Transverse colon (tissue), 4 donors: Measurements from ENCODE around the gene NCBP3. TPM values are rescaled to one million over a fixed set of nuclear protein-coding genes. Genes with fewer than 3 reads are reported as not detected.

ENCODE experiments used
- DNase-seq: peaks from one replicate; pipeline ENCODE4 v3.0.0-alpha.2; 2019
- H3K27ac ChIP-seq, 4 donors: fragments of 200-600 bp; sonication (generic); 2 replicates each; pipeline ENCODE4 v1.5.1; 2016 to 2018; ENCODE audit warnings: inconsistent platforms in 4 of 4
- H3K27me3 ChIP-seq: fragments of 200-600 bp; sonication (generic); 2 replicates; pipeline ENCODE4 v1.5.1; 2017; ENCODE audit warnings: inconsistent platforms
- H3K36me3 ChIP-seq, 4 donors: fragments of 200-600 bp; sonication (generic); 2 replicates each; pipeline ENCODE4 v1.5.1; 2017 to 2019; ENCODE audit warnings: inconsistent platforms in 4 of 4
- H3K4me1 ChIP-seq, 4 donors: fragments of 200-600 bp; sonication (generic); 2 replicates each; pipeline ENCODE4 v1.5.1; 2017 to 2020; ENCODE audit warnings: inconsistent platforms in 4 of 4
- H3K4me3 ChIP-seq, 4 donors: fragments of 200-600 bp; sonication (generic); 1 replicate in 1 of 4; 2 replicates in 3 of 4; pipeline versions ENCODE4 v1.5.1 to v1.6.1; 2017 to 2019; ENCODE audit warnings: inconsistent platforms in 4 of 4
- H3K9me3 ChIP-seq, 2 donors: fragments of 200-600 bp; sonication (generic); 2 replicates each; pipeline ENCODE4 v1.5.1; 2017 to 2019; ENCODE audit warnings: inconsistent platforms in 2 of 2
- CTCF ChIP-seq, 5 experiments: fragments of 200-600 bp in 3 of 5; fragments of 450-650 bp in 2 of 5; sonication (generic) in 3 of 5; IDR thresholded peaks; 1 replicate in 2 of 5; 2 replicates in 3 of 5; pipeline ENCODE4 v1.5.1; 2016 to 2017; ENCODE audit warnings: antibody characterized with exemption in 5 of 5, inconsistent platforms in 3 of 5, mild to moderate bottlenecking in 2 of 5, moderate library complexity in 1 of 5
- EP300 ChIP-seq: sonication (generic); formaldehyde crosslinking; IDR thresholded peaks from one replicate; pipeline ENCODE4 v1.6.1; 2017; ENCODE audit warnings: antibody characterized with exemption, low read depth
- POLR2A ChIP-seq: fragments of 450-650 bp; IDR thresholded peaks from one replicate; pipeline ENCODE4 v1.6.1; 2016; ENCODE audit warnings: antibody characterized with exemption, mild to moderate bottlenecking, moderate library complexity
- POLR2AphosphoS5 ChIP-seq, 3 donors: sonication (generic); formaldehyde crosslinking; IDR thresholded peaks; one replicate each; pipeline ENCODE4 v1.6.1; 2016; ENCODE audit warnings: antibody characterized with exemption in 3 of 3
- WGBS, 2 donors: methylation state at CpG; one replicate each; pipeline ENCODE4 v1.1.5; 2018; ENCODE audit warnings: low coverage in 1 of 2; 5-methylcytosine and 5-hydroxymethylcytosine counted together
- in situ Hi-C, 4 donors: fragments of 200-750 bp; cut with MboI; loops; one replicate each; pipeline versions ENCODE4 v1.15.0 to v1.15.1; 2017; ENCODE audit warnings: low sequenced_read_pairs in 3 of 4, low pct_ligation_motif_present in 1 of 4, low pct_unique_long_range_greater_than_20kb in 1 of 4
- intact Hi-C: fragments of 100-400 bp; cut with DNase I; formaldehyde crosslinking; loops from one replicate; pipeline ENCODE4 v1.15.1; 2023; ENCODE audit warnings: low total_unique reads
- total RNA-seq, 4 donors: library from RNA; depleted of rRNA; stranded (reverse); fragments of >200 nt; gene quantifications; one replicate each; pipeline ENCODE4 v1.1.0, GENCODE V29; 2016

The NCBP3 gene
- total RNA-seq, 4 donors from 2014 or later, result 28.9 to 55.6 (median 45.8) TPM

GRCh38 chr17:3893720-3894116 lies 47.7 kb upstream of the NCBP3 start:
- no peak for DNase-seq
- Histone ChIP-seq H3K9me3 (no peaks in the 10 kb centered on the region), H3K27ac (peak overlapping the region; percentile 86 to 93 (median 90)), H3K4me1 (peaks cover 40 to 66% (median 60%) of the 10 kb centered on the region in 4 donors), H3K4me3 (peak overlapping the region in 2 of 4 donors; percentile 62 to 67), H3K36me3 (no peaks in the 10 kb centered on the region), H3K27me3 (no peaks in the 10 kb centered on the region)
- TF ChIP-seq EP300 (no peak), POLR2A (no peak), CTCF (IDR thresholded peaks at IDR 0.05) (no peak), POLR2AphosphoS5 (IDR thresholded peaks at IDR 0.05) (no peak)
- WGBS, 2 donors, result 60% methylated on average over 7 of the region's 7 CpGs; no CpG with 5 or more reads in 1 of the 2 donors
- in situ Hi-C loops (no loop called here), intact Hi-C loops (no loop called here)

DNA sequence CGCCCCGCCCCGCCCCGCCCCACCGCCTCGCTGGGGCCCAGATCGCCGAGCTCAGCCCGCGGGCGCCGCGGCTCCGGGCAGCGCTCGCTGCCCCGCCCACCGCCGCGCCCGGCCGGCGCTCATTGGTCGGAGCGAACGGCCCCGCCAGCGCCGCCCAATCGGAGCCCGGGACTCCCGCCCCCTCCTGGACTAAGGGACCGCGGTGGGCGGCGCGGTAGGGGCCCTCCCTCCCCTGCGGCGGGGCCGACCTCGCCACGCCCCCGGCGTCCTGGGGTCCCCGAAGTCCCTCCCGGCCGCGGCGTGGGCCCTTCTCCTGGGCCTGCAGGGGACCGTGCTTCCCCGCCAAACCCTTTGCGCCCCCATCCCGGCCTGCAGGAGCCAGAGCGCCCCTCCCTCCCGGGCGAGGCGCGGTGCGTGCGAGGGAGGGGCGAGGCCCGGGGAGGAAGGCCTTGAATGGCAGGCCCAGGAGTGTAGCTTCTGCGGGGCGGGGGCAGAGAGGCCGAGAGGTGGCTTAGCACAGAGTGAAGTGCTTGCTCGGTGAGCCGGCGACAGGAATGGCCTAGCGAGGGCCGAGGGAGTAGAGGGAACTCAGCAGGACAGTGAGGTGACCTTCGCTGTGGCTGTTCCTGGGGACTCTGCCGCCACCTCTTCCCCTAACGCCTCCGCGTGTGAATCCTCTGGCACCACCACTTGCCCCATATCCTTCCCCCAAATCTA lies 47.1 kb upstream of the NCBP3 start, which contains the start of gene CAMKK1:
TSS of gene CAMKK1 (minus strand) at position 51 of the 717 bp plus-strand sequence. CDS start 7,366 bp downstream, outside the sequence.
- Histone ChIP-seq H3K4me1 (peaks cover 43 to 72% (median 66%) of the 10 kb centered on the region in 4 donors), H3K27me3 (no peaks in the 10 kb centered on the region), H3K4me3 (peak within 1 kb of the TSS; percentile 54 to 67 (median 60)), H3K36me3 (no peaks in the 10 kb centered on the region), H3K27ac (peak within 1 kb of the TSS; percentile 86 to 93 (median 90)), H3K9me3 (no peaks in the 10 kb centered on the region)
- intact Hi-C loops, result no loop called here
- DNase-seq, result peak; percentile 94
- in situ Hi-C loops, result no loop called here
- TF ChIP-seq POLR2AphosphoS5 (IDR thresholded peaks at IDR 0.05) (peak; percentile 32 to 48 (median 41)), EP300 (no peak), POLR2A (peak; percentile 28), CTCF (IDR thresholded peaks at IDR 0.05) (no peak)
- WGBS, 2 donors, result 6% methylated on average over 45 of the region's 75 CpGs; no CpG with 5 or more reads in 1 of the 2 donors

DNA sequence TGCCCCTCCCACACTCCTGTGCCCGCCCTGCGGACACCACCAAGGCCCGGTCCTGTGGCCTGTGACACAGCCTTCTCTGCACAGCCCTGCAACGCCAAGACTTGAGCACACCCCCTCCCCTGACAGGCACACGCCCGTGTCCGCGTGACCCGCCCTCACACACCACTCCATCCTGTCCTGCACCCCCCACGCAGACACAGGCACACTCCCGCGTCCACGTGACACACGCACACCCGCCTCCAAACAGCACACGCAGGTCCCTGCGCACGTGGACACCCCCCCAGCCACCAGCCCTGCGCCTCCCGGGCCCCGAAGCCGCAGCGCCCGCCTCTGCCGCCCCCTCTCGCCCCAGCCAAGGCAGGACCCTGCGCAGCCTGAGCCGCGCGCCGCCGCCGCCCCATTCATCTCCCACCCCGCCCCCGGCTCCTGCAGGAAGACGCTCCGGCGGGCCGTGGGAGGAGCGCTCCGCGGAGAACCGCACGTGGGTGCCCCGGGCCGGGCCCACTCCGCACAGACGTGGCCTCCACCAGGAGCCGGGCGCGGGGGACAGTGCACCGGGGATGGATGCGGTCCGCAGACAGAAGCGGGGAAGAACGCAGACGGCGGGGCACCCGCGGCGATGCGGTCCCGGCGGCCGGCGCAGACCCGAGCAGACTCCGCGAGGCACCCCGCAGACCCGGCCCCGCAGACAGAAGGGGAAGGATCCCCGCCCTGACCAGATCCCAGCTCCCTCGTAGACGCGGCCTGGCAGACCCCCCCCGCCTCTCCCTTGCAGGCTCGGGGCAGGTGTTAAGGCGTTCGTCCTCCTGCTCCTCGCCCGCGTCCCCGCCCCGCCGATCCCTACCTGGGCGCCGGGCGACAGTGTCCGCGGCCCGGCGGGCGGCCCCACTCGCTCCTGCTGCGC lies 46.3 kb upstream of the NCBP3 start:
- in situ Hi-C loops, result no loop called here
- Histone ChIP-seq H3K9me3 (no peaks in the 10 kb centered on the region), H3K27me3 (no peaks in the 10 kb centered on the region), H3K4me1 (peaks cover 51 to 80% (median 74%) of the 10 kb centered on the region in 4 donors), H3K4me3 (peak overlapping the region; percentile 53 to 67 (median 58)), H3K27ac (peak overlapping the region; percentile 86 to 93 (median 90)), H3K36me3 (no peaks in the 10 kb centered on the region)
- WGBS, 2 donors, result 1% methylated on average over 50 of the region's 96 CpGs; no CpG with 5 or more reads in 1 of the 2 donors
- intact Hi-C loops, result no loop called here
- no peak for TF ChIP-seq EP300
- peak in 2 of 3 donors; percentile 19 to 53 for TF ChIP-seq POLR2AphosphoS5 (IDR thresholded peaks at IDR 0.05)
- TF ChIP-seq CTCF (IDR thresholded peaks at IDR 0.05), result no peak
- no peak for TF ChIP-seq POLR2A
- DNase-seq, result peak; percentile 83

DNA sequence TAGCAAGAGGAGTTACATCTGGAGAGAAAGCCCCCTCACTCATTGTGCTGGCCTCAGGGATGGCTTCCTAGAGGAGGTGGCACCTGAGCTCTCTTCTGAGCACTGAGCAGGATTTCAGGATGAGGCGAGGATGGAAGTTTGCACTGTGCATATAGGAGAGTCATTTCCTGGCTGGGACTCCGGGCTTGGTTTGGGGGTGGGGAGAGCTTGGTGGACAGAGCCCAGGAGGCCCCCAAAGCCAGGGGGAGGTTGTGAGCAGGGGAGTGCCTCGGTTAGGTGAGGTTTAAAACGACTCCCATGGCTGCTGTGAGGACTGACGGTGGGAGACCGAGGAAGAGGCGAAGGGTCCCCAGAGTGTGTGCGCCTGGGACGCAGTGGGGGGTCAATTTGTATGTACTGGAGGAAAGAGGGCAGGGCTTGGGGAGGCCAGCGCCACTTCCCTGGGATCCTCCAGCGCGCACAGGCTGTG lies 45.6 kb upstream of the NCBP3 start:
- intact Hi-C loops (no loop called here), in situ Hi-C loops (no loop called here)
- no peaks in the 10 kb centered on the region for H3K9me3 ChIP-seq
- 31 to 50% methylated on average over 2 to 12 of the region's 12 CpGs for WGBS, 2 donors
- no peaks in the 10 kb centered on the region for H3K27me3 ChIP-seq
- peak overlapping the region; percentile 86 to 93 (median 90) for H3K27ac ChIP-seq
- peak overlapping the region in 3 of 4 donors; percentile 54 to 67 (median 62) for H3K4me3 ChIP-seq
- DNase-seq, result no peak
- TF ChIP-seq POLR2A (no peak), EP300 (no peak), POLR2AphosphoS5 (IDR thresholded peaks at IDR 0.05) (no peak), CTCF (IDR thresholded peaks at IDR 0.05) (no peak)
- peaks cover 52 to 87% (median 80%) of the 10 kb centered on the region in 4 donors for H3K4me1 ChIP-seq
- no peaks in the 10 kb centered on the region for H3K36me3 ChIP-seq
